Measurements from ENCODE around the gene APEX1.
A peak's percentile ranks its signal among the peaks of the same experiment; 100 is the strongest.

APEX1 gene

DNA sequence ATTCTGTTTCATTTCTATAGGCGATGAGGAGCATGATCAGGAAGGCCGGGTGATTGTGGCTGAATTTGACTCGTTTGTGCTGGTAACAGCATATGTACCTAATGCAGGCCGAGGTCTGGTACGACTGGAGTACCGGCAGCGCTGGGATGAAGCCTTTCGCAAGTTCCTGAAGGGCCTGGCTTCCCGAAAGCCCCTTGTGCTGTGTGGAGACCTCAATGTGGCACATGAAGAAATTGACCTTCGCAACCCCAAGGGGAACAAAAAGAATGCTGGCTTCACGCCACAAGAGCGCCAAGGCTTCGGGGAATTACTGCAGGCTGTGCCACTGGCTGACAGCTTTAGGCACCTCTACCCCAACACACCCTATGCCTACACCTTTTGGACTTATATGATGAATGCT is 1.9 kb downstream of the APEX1 start:
- 0 out of 2 replicates have a peak, but pooled peaks have one; percentile 45 for TF ChIP-seq MYC (IDR thresholded peaks at IDR 0.05; ENCODE audit: low read depth, low read length)
- TF ChIP-seq, protein P1, sequence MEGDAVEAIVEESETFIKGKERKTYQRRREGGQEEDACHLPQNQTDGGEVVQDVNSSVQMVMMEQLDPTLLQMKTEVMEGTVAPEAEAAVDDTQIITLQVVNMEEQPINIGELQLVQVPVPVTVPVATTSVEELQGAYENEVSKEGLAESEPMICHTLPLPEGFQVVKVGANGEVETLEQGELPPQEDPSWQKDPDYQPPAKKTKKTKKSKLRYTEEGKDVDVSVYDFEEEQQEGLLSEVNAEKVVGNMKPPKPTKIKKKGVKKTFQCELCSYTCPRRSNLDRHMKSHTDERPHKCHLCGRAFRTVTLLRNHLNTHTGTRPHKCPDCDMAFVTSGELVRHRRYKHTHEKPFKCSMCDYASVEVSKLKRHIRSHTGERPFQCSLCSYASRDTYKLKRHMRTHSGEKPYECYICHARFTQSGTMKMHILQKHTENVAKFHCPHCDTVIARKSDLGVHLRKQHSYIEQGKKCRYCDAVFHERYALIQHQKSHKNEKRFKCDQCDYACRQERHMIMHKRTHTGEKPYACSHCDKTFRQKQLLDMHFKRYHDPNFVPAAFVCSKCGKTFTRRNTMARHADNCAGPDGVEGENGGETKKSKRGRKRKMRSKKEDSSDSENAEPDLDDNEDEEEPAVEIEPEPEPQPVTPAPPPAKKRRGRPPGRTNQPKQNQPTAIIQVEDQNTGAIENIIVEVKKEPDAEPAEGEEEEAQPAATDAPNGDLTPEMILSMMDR (IDR thresholded peaks at IDR 0.05; ENCODE audit: low read depth, low read length), result no peak
- H3K4me3 ChIP-seq (ENCODE audit: low read depth, low read length), result peak overlapping the region; percentile 87
- DNase-seq (ENCODE audit: low read depth), result peak; percentile 83

DNA sequence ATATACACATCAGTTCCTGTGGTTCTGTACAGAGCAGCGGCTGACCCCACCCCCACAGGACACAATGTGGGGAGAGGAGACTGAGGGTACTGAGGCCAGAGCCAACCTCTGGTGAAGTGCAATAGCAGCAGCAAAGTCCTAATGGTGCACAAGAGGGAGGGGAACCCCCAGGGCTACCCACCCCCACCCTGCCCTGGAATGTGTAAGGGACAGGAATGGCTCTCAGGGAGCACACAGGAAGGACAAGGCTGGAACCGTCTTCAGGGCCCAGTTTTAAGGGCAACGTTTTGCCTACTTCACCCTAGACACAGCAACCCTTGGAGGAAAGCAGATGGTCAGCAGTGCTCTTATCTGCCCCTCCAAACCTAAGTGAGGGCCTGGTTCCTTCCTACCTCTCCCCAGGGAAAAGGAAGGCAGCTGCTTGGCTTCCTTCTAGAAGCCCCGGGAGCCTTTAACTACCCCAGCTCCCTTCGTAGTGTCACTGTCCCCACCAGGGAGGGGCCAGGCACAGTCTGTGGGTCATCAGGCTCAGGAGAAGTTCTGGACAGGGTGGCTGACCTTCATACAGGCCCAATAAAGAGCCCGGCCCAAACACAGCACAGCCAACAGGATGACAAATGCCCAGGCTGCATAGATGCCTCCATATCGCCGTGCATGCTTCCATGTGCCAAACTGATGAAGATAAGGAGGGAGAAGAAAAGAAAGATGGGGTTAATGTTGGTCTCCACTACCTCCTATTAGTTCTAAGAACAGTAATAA is 3.2 kb downstream of the APEX1 start:
- DNase-seq (ENCODE audit: low read depth), result peak; percentile 57
- no peak overlapping the region for H3K4me3 ChIP-seq (ENCODE audit: low read depth, low read length)
- TF ChIP-seq POLR2A (IDR thresholded peaks at IDR 0.05; ENCODE audit: extremely low read depth, insufficient read length) (no peak), MYC (IDR thresholded peaks at IDR 0.05; ENCODE audit: low read depth, low read length) (no peak)
- TF ChIP-seq, protein P1 (IDR thresholded peaks at IDR 0.05; ENCODE audit: low read depth, low read length), result no peak
- TF ChIP-seq, protein P2, sequence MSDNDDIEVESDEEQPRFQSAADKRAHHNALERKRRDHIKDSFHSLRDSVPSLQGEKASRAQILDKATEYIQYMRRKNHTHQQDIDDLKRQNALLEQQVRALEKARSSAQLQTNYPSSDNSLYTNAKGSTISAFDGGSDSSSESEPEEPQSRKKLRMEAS (IDR thresholded peaks at IDR 0.05; ENCODE audit: low read depth, low read length), result no peak

DNA sequence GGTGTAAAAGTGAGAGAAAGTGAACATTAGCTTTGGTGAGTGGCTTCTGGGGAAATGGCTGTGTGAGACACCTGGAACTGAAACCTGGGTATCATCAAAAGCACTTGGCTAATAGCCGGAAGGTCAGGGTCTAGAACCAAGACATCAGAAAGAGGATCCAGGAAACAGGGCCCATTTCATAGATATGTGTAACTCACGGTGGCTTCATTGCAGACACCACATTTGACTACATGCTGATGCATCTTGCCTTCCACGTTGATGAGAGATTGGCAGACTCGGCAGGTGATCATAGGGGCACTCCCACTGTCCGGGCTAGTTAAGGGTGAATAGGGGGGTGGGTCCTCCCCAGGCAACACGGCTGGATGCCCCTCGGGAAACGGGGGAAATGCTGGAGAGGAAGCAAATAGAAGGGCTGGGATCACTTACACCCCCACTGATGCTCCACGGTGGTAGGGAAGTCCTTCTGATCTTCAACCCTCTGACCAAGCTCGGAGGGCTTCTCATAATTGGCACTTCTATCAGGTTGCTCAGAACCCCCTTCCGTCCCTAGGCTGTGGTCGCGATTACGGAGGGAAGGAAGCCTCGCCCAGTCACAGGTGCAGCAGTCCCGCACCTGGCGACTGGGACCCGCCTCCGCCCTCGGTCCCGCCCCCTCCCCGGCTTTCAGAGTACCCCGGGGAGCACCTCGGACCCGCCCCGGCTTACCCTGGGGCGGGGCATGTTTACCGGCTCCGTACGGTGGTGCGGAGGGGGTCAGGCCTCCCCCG is 5.6 kb downstream of the APEX1 start:
- peak overlapping the region; percentile 92 for H3K4me3 ChIP-seq (ENCODE audit: low read depth, low read length)
- DNase-seq (ENCODE audit: low read depth), result no peak
- TF ChIP-seq, protein P1 (IDR thresholded peaks at IDR 0.05; ENCODE audit: low read depth, low read length), result no peak

DNA sequence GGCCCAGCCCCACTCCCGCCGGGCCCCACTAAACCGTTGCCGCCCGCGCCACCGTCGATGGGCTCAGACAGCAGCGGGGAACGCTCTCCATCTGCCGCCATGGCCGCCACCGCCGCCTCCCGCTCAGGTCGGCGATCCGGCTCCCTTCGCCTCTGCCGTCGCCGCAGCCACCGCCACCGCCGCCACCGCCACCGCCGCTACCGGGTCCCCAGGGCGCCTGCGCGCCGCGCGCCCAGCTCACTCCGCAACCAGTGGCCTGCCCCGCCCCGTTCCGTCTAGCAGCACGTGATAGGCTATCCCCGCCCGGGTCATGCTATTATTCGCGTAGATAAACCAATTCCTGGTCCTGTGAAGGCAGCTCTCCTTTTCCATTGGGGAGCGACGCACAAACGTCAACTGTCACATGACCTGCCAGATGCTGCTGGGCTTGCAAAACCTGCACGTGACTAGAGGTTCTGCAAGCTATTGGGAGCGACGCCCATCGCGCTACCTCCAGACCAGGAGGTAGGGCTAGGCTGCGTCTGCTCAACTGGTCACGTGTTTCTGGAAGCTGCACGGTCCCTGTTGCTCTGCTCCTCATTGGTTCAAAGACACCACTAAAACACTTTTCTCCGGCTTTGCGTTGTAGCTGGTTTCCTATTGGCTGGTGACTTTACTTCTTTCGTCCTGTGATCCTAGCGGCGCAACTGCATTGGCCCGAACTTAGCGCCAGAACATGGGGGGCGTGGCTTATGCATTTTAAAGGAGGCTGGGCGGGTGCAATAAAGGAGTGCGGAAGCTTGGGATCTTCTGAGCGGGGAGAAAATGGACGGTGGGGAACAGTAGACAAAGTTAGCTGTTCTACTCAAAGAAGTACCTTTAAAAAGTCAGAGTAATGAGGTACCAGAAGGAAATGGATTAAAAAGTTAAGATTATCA is 6.5 kb downstream of the APEX1 start, which contains the start of gene PIP4P1:
Gene PIP4P1, minus strand, starts transcription at position 210 of the 917 bp plus-strand sequence. Its CDS starts 109 bp downstream, at position 101.
- DNase-seq (ENCODE audit: low read depth), result peak; percentile 100
- TF ChIP-seq MYC (IDR thresholded peaks at IDR 0.05; ENCODE audit: low read depth, low read length), result peak; percentile 88
- TF ChIP-seq POLR2A (IDR thresholded peaks at IDR 0.05; ENCODE audit: extremely low read depth, insufficient read length), result peak; percentile 68
- TF ChIP-seq, protein P2 (IDR thresholded peaks at IDR 0.05; ENCODE audit: low read depth, low read length), result peak; percentile 100
- TF ChIP-seq, protein P1 (IDR thresholded peaks at IDR 0.05; ENCODE audit: low read depth, low read length), result no peak
- peak within 1 kb of the TSS; percentile 92 for H3K4me3 ChIP-seq (ENCODE audit: low read depth, low read length)

DNA sequence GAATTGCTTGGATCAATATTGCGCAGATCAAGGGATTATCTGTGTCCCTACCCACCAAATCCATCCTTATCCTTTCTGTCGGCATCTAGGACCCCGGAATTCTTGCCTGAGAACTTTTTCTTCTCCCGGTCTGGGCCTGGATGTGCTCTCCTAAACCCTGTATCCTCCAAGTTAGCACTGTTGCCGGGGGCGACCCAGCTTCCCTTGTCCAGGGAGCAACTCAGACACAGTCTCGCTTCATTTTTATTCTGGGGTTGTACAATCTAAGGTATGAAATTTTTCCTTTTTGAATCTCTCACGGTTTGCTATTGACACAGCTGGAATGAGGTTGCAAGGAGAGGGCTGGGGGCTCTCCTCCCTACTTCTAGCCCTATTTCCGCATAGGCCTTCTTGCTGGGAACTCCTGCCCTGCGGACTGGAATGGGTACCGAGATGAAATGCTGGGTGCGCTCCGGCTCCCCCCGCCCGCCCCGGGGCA is 13.8 kb downstream of the APEX1 start:
- TF ChIP-seq, protein P1 (IDR thresholded peaks at IDR 0.05; ENCODE audit: low read depth, low read length), result no peak
- TF ChIP-seq, protein P2 (IDR thresholded peaks at IDR 0.05; ENCODE audit: low read depth, low read length), result no peak
- TF ChIP-seq POLR2A (IDR thresholded peaks at IDR 0.05; ENCODE audit: extremely low read depth, insufficient read length) (no peak), MYC (IDR thresholded peaks at IDR 0.05; ENCODE audit: low read depth, low read length) (no peak; the same call in 1 of the 2 replicates)

More for the DNA sequence above, 13.8 kb downstream of the APEX1 start:
- H3K4me3 ChIP-seq (ENCODE audit: low read depth, low read length), result peak overlapping the region; percentile 89
- no peak for DNase-seq (ENCODE audit: low read depth)
